KG1 (cell line): Measurements from ENCODE around the gene TOMM40.
A peak's percentile ranks its signal among the peaks of the same experiment; 100 is the strongest.
"Not testable (repeated sequence)": the region's sequence is repeated elsewhere in the genome, so short reads cannot be mapped to it uniquely, and the experiment has no call there.

Experiments used
- DNase-seq: peaks from one replicate; lab custom pipeline; 2025; lab: John Stamatoyannopoulos, UW

The TOMM40 gene

DNA sequence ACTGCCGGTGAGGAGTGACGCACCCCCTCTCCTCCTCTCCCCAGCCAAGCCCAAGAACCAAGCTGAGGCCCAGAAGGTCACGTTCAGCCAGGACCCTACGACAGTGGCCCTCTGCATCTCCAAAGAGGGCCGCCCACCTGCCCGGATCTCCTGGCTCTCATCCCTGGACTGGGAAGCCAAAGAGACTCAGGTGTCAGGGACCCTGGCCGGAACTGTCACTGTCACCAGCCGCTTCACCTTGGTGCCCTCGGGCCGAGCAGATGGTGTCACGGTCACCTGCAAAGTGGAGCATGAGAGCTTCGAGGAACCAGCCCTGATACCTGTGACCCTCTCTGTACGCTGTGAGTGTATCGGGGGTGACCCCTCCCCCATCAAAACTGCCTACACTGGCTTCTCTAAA lies 19.2 kb upstream of the TOMM40 start:
- DNase-seq = no peak

DNA sequence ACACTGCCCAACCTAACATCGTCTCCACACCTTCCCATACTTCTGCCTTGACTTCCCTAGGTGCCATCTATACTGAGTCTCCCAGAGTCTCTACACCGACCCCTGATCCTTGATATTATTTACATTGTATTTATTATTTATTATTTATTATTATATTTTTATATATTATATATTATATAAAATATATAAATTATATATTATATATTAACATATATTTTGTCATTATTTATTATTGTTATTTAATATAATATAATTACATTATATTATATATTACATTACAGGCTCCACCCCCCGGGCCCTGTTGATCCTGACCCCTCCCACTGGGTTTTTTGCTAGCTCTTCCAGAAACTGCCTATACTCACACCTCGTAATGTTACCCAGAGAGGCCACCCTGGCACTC lies 18.4 kb upstream of the TOMM40 start:
- DNase-seq = no peak

DNA sequence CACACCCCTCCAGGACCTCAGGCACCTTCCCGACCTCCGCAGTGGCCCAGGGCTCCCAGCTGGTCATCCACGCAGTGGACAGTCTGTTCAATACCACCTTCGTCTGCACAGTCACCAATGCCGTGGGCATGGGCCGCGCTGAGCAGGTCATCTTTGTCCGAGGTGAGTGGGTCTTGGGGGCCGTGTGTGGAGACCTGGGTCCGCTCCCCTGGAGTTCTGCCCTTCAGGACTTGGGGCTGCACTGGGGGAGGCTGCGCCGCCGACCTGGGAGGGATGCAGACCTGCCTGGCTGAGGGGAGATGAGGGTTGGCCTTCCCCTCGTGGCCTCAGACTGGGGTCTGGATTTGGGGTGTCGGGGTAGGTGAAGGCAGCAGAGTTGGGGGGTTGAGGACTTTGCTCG lies 16.7 kb upstream of the TOMM40 start:
- no peak for DNase-seq

DNA sequence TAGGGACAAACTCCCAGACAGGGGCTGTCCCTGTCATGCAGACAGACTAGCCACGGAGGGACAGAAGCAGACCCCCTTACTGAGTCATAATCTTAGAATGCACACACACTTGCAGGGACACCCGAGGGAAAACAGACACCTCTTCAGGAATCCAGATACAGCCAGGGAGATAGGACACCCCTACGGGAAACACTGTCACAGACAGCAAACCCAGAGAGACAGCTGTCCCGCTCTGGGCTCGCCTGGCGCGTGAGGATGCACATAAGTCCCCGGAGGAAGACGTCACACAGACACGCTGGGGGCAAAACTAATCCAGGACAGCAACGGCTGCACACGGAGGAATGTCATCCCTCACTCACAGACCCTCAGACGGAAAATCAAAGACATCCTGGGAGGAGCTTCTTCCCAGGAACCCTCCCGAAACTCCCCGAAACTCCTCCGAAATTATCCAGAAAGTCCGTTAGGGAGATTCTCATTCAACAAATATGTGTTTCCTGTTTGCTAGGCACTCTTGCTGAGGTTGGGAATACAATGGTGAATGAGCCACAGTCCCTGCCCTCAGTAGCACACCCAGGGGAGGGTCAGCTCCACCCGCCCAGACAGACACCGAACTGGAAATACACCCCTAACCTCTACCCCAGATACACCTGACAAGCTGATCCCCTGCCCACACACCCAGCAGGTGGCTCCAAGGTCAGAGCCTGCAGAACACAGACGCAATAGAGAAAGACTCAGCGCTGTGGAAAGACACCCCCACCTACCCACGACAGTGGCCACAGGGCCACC lies 15.2 kb upstream of the TOMM40 start:
- DNase-seq = no peak

DNA sequence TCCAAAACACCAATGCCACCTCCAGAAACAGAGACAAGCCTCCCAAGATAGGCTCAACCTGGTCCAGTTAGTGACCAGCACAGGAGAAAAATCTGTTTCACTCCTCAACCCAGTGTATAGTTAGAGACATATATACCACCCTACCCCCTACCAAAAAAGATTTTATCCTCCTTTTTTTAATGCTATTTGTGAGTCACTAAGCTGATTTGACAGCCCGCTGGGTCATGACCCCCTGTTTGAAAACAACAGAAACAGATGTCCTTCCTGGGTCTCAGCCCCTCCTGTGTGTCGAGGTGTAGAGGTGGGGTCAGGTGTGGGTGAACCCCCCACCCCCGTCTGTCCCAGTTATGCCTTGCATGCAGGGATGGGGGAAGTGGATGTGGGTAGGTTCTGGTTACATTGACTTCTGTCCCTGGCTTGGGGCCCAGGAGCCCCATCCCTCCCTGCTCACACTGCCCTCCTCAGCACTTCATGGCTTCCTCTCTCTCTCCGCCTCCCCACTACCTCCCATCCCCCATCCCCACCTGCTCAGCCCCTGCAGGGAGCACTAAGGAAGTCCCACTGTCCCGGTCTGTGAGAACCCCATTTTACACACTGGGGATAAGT lies 14.0 kb upstream of the TOMM40 start:
- DNase-seq = no peak

DNA sequence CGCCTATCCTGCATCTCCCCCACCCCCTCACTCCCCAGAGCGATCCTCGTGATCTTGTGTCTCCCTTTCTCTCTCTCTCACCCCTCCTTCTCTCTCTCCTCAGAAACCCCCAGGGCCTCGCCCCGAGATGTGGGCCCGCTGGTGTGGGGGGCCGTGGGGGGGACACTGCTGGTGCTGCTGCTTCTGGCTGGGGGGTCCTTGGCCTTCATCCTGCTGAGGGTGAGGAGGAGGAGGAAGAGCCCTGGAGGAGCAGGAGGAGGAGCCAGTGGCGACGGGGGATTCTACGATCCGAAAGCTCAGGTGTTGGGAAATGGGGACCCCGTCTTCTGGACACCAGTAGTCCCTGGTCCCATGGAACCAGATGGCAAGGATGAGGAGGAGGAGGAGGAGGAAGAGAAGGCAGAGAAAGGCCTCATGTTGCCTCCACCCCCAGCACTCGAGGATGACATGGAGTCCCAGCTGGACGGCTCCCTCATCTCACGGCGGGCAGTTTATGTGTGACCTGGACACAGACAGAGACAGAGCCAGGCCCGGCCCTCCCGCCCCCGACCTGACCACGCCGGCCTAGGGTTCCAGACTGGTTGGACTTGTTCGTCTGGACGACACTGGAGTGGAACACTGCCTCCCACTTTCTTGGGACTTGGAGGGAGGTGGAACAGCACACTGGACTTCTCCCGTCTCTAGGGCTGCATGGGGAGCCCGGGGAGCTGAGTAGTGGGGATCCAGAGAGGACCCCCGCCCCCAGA lies 12.8 kb upstream of the TOMM40 start:
- no peak for DNase-seq

DNA sequence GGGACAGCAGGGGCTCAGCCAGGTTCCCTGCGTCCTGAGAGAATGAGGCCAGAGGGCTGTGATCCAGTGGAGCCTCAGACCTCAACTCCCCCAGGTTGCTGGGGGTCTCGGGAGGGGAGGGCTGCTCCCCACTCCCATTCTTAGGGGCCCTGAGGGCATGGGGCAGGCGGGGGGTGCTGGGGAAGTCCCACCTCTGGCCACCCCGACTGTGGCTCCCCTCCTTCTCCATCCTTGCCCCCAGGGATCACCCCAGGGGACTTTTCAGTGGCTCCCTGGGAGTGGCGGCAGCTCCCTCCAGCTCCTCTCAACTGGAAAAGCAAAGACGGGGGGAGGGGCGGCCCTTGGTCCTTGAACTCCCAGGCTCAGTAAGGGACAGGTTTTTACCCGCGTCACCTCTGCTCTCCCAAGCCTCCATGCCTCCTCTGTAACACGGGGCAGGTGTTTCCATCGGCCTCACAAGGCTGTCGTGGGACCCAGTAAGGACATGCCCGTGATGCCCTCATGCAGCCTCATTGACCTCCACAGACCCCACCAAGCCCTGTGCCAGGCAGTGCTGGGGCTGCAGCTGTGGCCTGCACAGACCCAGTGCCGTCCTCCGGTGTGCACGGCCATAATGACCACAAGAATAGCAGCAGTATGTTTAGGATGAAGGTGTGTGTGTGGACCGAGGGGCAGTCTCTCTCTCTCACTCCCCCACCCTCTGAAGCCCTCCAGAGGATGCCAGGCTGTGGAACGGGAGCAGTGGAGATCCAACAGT lies 11.6 kb upstream of the TOMM40 start:
- no peak for DNase-seq

DNA sequence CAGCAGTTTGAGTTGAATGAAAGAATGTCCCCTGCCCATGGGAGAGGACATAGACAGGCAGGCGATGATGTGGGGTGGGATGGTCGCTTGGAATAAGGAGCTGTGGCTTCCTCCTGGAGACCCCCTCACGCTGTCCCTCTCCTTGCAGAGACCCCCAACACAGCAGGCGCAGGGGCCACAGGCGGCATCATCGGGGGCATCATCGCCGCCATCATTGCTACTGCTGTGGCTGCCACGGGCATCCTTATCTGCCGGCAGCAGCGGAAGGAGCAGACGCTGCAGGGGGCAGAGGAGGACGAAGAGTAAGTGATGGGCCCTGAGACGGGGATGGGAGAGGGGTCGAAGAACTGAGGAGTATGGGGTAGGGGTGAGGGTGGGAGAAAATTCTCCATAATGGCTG lies 9.0 kb upstream of the TOMM40 start:
- no peak for DNase-seq

DNA sequence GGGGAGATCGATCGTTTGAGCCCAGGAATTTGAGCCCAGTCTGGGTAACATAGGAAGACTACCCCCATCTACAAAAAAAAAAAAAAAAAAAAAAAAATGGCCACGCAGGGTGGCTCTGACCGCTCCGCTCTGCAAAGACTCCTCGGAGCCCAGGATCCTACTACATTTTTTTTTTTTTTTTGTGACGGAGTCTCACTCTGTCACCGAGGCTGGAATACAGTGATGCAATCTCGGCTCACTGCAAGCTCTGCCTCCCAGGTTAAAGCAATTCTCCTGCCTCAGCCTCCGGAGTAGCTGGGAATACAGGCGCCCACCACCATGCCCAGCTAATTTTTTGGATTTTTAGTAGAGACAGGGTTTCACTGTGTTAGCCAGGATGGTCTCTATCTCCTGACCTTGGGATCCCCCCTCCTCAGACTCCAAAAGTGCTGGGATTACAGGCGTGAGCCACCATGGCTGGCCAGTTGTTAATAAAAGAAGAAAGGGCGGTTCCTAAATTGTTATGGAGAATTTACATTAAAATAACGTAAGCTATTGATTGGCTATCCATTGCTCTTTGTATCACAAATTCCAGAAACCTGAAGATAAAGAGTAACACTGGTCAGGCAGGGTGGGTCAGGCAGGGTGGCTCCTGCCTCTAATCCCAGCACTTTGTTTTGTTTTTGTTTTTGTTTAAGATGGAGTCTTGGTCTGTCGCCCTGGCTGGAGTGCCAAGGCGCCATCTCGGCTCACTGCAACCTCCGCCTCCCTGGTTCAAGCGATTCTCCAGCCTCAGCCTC lies 8.2 kb upstream of the TOMM40 start:
- not testable (repeated sequence) for DNase-seq

DNA sequence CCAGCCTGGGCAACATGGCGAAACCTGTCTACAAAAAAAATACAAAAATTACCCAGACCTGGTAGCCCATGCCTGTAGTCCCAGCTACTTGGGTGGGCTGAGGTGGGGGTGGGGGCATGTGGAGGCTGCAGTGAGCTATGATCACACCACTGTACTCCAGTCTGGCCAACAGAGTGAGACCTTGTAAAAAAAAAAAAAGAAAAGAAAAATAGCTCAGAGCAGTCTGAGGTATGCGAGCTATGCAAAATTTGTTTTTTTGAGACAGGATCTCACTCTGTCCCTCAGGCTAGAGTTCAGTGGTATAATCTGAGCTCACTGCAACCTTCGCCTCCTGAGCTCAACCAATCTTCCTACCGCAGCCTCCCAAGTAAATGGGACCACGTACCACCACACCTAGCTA lies 7.1 kb upstream of the TOMM40 start:
- no peak for DNase-seq

DNA sequence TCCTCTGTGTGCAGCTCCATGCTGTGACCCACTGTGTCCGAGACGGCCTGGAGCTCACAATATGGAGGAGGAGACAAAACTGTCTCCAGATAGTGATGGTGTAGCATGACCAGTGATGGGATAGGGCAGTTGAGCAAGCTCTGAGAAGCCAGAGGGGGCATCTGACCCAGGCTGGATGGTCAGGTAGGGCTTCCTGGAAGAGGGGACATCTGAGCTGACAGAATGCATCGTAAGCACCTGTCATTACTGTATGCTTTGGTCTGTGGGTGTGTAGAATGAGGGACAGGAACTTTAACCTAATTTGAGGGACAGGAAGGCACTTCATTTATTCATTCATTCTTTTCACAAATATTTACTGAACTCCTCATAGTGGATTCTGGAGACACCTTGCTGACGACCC lies 6.5 kb upstream of the TOMM40 start:
- no peak for DNase-seq

DNA sequence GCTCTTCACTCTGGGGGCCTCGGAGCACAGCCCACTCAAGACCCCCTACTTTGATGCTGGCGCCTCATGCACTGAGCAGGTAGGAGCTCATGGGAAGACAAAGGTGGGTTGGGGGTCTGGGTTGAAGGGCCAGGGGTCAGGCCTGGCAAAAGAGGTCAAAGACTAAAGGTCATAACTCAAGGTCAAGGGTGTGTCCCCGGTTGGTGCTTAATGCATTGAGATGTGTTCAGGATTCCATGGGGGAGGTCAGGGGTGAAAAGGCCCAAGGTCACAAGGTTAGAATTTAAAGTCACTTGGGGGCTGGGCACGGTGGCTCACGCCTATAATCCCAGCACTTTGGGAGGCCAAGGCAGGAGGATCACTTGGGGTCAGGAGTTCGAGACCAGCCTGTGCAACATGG lies 4.9 kb upstream of the TOMM40 start:
- no peak for DNase-seq

DNA sequence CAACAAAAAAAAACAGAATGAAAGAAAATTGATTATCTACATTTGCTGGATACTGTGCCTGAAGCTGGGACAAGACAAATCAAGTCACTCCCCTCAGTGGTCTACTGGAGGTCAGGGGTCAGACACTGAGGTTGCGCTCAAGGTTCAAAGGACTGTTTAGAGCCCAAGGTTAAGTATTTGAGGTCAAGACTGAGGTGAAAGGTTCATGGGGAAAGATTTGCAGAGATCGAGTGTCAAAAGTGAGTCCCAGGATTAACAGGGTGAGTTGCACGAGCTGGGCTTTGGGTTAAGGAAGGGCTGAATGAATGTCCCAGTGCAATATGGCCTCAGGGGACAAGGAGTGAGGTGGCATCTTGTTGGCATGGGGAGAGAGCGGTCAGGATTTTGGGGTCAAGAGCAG lies 3.4 kb upstream of the TOMM40 start:
- DNase-seq = no peak

DNA sequence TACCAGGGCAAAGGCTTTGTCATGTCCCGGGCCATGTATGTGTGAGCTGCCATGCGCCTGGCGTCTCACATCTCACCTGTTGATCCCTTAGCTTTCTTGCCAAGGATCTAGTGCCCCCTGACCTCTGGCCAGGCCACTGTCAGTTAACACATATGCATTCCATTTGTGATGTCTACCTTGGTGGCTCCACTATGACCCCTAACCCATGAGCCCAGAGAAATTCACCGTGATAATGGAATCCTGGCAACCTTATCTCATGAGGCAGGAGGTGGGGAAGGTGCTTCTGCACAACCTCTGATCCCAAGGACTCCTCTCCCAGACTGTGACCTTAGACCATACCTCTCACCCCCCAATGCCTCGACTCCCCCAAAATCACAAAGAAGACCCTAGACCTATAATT lies 2.7 kb upstream of the TOMM40 start:
- DNase-seq = not testable (repeated sequence)

DNA sequence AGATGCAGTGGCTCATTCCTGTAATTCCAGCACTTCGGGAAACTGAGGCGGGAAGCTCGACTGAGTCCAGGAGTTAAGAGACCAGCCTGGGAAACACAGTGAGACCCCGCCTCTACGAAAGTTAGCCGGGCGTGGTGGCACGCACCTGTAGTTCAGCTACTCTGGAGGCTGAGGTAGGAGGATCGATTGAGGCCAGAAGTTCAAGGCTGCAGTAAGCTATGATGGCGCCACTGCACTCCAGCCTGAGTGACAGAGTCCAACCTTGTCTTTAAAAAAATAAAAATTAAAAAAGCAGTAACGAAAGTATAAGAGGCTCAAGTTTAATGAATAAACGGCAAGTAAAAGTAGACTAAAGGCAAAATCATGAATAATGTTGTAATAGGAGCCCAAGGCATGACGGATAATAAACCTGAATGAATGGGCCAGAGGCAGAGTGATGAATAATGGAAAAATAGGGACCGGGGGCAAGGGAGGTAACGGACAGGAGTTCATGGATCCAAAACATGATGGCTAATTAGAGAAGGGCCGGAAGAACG lies 1.2 kb upstream of the TOMM40 start:
- no peak for DNase-seq

DNA sequence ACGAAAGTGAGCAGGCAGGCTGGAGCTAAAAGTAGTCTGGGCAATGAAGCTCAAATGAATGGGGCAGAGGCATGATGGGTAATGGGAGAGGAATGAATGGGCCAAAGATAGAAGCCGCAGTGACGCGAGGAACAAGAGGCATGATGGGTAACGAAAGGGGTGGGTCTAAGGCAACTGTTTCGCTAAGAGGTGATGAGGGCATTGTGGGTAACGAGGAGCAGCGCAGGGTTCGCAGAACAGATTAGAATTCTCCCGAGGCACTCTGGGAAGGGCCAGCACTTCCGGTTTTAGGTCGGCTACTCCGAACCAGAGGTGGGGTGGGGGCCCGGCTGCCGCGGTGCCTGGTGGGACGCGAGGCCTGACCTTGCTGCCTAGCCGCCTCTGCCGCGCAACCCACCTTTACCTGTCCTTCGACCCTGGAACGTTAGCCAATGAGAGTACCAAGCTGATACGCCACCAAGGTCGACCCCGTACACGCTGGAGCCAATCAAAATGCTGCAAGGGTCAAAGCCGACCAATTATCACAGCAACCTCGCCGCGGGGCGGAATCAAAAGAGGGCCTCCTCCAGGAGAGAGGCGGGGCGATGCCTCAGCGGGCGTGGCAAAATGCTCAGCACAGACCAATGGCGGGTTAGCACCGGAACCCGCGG lies 563 bp upstream of the TOMM40 start:
- DNase-seq = peak; percentile 100

DNA sequence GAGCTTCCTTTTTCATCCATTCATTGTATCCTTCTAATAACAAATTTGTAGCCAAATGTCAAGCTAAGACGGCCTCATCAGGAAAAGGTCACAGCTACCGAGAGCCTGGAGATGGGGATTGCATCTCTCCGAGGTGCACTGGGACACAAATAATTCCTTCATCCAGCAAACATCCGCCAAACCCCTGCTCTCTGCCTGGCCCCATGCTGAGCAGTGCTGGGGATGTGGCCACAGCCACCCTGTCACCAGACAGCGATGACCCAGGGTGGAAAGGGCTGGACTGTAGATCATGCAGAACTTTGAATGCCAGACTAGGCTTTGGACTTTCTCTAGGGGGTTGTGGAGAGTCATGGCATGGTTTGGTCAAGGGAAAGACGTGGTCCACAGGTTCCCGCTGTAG lies 1.9 kb downstream of the TOMM40 start:
- no peak for DNase-seq

DNA sequence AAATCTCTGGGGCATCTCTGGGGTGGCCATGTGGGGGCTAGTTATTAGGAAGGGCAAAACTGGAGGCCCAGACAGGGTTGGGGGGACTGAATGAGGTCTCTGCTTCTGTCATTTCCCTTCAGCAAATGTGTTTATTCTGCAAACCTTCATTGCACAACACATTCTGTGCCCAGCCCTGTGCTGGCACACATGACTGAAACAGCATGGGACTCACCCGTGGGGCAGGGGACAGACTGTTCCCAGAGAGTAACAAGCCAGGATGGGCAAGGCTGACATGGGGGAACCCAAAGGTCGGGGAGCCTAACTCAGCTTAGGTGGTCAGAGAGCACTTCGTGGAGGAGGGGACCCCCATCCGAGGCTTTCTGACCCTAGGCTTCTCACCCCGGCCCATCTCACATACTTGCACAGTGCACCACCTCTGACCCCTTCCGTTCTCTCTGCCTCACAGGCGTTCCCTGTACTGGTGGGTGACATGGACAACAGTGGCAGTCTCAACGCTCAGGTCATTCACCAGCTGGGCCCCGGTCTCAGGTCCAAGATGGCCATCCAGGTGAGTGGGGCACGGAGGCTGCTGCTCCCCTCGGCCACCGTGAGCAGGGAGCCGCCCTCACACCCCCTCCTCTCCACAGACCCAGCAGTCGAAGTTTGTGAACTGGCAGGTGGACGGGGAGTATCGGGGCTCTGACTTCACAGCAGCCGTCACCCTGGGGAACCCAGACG lies 2.4 kb downstream of the TOMM40 start:
- no peak for DNase-seq

DNA sequence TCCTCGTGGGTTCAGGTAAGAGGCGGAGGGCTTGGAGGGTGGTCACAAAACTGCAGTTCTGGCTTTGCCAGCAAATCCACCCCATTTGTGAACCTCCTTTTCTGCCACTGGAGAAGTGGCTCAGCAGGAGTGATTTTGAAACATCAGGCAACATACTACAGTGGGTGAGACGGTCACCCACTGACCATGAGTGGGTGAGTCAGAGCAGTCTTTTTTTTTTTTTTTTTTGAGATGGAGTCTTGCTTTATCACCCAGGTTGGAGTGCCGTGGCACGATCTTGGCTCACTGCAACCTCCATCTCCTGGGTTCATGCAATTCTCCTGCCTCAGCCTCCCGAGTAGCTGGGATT lies 3.0 kb downstream of the TOMM40 start:
- no peak for DNase-seq

DNA sequence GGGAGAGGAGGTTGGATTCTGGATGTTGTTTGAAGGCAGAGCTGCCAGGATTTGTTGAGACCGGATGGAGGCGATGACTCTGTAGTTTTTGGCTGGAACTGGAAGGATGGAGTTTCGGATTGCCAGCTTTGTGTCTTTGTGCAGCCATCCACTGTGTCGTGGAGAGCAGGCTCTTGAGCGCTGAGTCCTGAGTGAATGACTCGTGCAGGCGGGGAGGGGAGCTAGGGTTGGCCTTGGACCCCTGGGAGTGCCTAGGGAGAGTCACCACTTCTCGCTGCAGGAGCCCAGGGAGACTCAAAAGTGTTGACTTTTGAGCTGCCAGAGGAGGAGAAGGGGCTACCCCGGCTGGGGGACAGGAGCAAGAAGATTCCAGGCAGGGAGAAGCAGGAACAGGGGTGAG lies 3.9 kb downstream of the TOMM40 start:
- DNase-seq = no peak
